Measurements from ENCODE around the gene PTPN1. TPM values are rescaled to one million over a fixed set of nuclear protein-coding genes. Genes with fewer than 3 reads are reported as not detected.

The PTPN1 gene
- total and polyA plus RNA-seq, 2 donors (not counting 3 experiments of a cell fraction or from before 2014, with no cell fraction given): 41.1 to 64.3 TPM

DNA sequence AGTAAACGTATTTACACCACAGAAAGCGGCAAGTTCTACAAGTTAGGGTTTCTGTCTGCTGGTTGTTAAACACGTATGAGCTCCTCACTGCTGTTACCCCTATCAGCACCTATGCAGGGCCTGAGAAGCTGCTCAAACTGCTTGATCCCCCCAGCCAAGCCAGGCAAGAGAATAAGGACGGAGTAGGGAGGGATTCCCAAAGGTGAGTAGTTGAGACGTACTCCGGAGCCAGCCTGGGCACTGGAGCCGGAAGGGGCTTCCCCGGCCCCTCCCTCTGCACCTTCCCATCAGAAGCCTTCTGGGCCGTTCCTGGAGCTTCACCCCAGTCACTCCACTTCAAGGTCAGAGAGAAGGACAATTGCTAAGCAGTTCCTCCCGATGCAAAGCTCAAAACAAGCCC lies 123.2 kb downstream of the PTPN1 start:
- Histone ChIP-seq H3K4me1 (ENCODE audit: control insufficient read depth, extremely low read depth, insufficient read depth, low read length) (no peaks in the 10 kb centered on the region), H3K4me2 (ENCODE audit: insufficient read depth, low read length) (no peak overlapping the region), H3K9me1 (replicated peaks; ENCODE audit: control insufficient read depth, extremely low read depth, insufficient read depth, low read length) (no peaks in the 10 kb centered on the region), H4K20me1 (replicated peaks; ENCODE audit: control insufficient read depth, extremely low read depth, insufficient read depth, low read length) (no peaks in the 10 kb centered on the region), H3K27ac (ENCODE audit: insufficient read depth, low read depth, low read length) (no peak overlapping the region), H2AFZ (ENCODE audit: low read depth, low read length) (no peak overlapping the region), H3K27me3 (ENCODE audit: control insufficient read depth in 2 of 2, insufficient read depth in 2 of 2, low read length in 2 of 2) (no peaks in the 10 kb centered on the region), H3K4me3 (replicated peaks in 1 of 3; ENCODE audit: insufficient read depth in 1 of 3, low read depth in 1 of 3, low read length in 3 of 3) (no peak overlapping the region), H3K9ac (replicated peaks; ENCODE audit: extremely low read depth, insufficient read depth, low read length) (no peak overlapping the region), H3K79me2 (ENCODE audit: control insufficient read depth, insufficient read depth, low read length) (no peaks in the 10 kb centered on the region), H3K36me3 (ENCODE audit: control insufficient read depth in 2 of 2, extremely low read depth in 1 of 2, insufficient read depth in 2 of 2, low read length in 2 of 2) (no peaks in the 10 kb centered on the region), H3K9me3 (replicated peaks; ENCODE audit: control insufficient read depth, insufficient read depth, low read length) (no peaks in the 10 kb centered on the region)
- POLR2A ChIA-PET: no interaction called here
- dilution Hi-C loops (cut with MboI; ENCODE audit: extremely low pct_ligation_motif_present, low sequenced_read_pairs): no loop called here
- intact Hi-C loops (cut with micrococcal nuclease): no loop called here
- FAIRE-seq (no peak), DNase-seq (ENCODE audit: low read depth, low spot score) (no peak)
- TF ChIP-seq MYC (IDR thresholded peaks at IDR 0.05; ENCODE audit: low read depth, low read length) (no peak), MAX (IDR thresholded peaks at IDR 0.05; ENCODE audit: insufficient read depth, insufficient read length) (no peak), EZH2 (IDR thresholded peaks at IDR 0.05; ENCODE audit: borderline replicate concordance, low read depth, low read length, severe bottlenecking) (no peak), POLR2AphosphoS5 (IDR thresholded peaks at IDR 0.05; ENCODE audit: insufficient read depth, low read depth, low read length) (no peak), FOS (IDR thresholded peaks at IDR 0.05; ENCODE audit: borderline replicate concordance, insufficient read depth, low read length) (no peak), POLR2A (IDR thresholded peaks at IDR 0.05; ENCODE audit: low read depth, low read length) (no peak), JUN (IDR thresholded peaks at IDR 0.05; ENCODE audit: borderline replicate concordance, insufficient read depth, insufficient read length, low read depth) (no peak), GATA2 (IDR thresholded peaks at IDR 0.05; ENCODE audit: insufficient read depth, insufficient read length, low read depth, low read length) (no peak)
- TF ChIP-seq, protein P1, sequence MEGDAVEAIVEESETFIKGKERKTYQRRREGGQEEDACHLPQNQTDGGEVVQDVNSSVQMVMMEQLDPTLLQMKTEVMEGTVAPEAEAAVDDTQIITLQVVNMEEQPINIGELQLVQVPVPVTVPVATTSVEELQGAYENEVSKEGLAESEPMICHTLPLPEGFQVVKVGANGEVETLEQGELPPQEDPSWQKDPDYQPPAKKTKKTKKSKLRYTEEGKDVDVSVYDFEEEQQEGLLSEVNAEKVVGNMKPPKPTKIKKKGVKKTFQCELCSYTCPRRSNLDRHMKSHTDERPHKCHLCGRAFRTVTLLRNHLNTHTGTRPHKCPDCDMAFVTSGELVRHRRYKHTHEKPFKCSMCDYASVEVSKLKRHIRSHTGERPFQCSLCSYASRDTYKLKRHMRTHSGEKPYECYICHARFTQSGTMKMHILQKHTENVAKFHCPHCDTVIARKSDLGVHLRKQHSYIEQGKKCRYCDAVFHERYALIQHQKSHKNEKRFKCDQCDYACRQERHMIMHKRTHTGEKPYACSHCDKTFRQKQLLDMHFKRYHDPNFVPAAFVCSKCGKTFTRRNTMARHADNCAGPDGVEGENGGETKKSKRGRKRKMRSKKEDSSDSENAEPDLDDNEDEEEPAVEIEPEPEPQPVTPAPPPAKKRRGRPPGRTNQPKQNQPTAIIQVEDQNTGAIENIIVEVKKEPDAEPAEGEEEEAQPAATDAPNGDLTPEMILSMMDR (IDR thresholded peaks at IDR 0.05; ENCODE audit: extremely low read depth in 1 of 2, insufficient read depth in 1 of 2, low read depth in 1 of 2, low read length in 2 of 2): no peak
- no TSS peak for BruUV-seq (replicated peaks)
- CTCF ChIA-PET: interaction anchor here (0.6 to 2.4 kb wide), 5 partner anchors 10 to 454 kb away, joined by 3 to 7 read pairs (median 3); no protein-coding TSS in a partner anchor

All from endothelial cell of umbilical vein (primary cell).